H9 (cell line): ENCODE measurements around the gene PLEK2. TPM values are rescaled to one million over a fixed set of nuclear protein-coding genes. Genes with fewer than 3 reads are reported as not detected.

Experiments
- DNase-seq: peaks from one replicate; pipeline ENCODE4 v3.0.0-alpha.2; 2017
- H2AFZ ChIP-seq: one replicate; pipeline ENCODE4 v1.6.1; 2013; ENCODE audit warnings: mild to moderate bottlenecking, low read length, control low read depth, moderate library complexity
- H2AK5ac ChIP-seq: 2 replicates; pipeline ENCODE4 v1.6.1; 2013; ENCODE audit warnings: low read length, control low read depth, mixed read lengths; ENCODE audit not compliant: insufficient read length
- H2BK120ac ChIP-seq: one replicate; pipeline ENCODE4 v1.6.1; 2013; ENCODE audit warnings: low read depth, mild to moderate bottlenecking, low read length, control low read depth, inconsistent platforms; ENCODE audit not compliant: poor library complexity, severe bottlenecking
- H2BK12ac ChIP-seq: 2 replicates; pipeline ENCODE4 v1.6.1; 2013; ENCODE audit warnings: low read length, control low read depth, mixed read lengths, low read depth; ENCODE audit not compliant: insufficient read length
- H2BK15ac ChIP-seq: 2 replicates; pipeline ENCODE4 v1.6.1; 2013; ENCODE audit warnings: low read depth, low read length, control low read depth
- H2BK20ac ChIP-seq: one replicate; pipeline ENCODE4 v1.6.1; 2013; ENCODE audit warnings: low read depth, mild to moderate bottlenecking, low read length, control low read depth, inconsistent platforms; ENCODE audit not compliant: poor library complexity, severe bottlenecking
- H2BK5ac ChIP-seq: 2 replicates; pipeline ENCODE4 v1.6.1; 2013; ENCODE audit warnings: low read length, control low read depth, mixed read lengths; ENCODE audit not compliant: insufficient read length
- H3K14ac ChIP-seq: 2 replicates; pipeline ENCODE4 v1.6.1; 2013; ENCODE audit warnings: low read length, control low read depth; ENCODE audit not compliant: insufficient read depth
- H3K18ac ChIP-seq: 2 replicates; pipeline ENCODE4 v1.6.1; 2013; ENCODE audit warnings: low read depth, mild to moderate bottlenecking, mixed read lengths, low read length, control low read depth; ENCODE audit not compliant: insufficient read length
- H3K23ac ChIP-seq: 2 replicates; pipeline ENCODE4 v1.6.1; 2013; ENCODE audit warnings: low read length, control low read depth, mixed read lengths, low read depth; ENCODE audit not compliant: insufficient read length
- H3K23me2 ChIP-seq: 2 replicates; pipeline ENCODE4 v1.6.1; 2013; ENCODE audit warnings: low read depth, mild to moderate bottlenecking, mixed read lengths, low read length, control low read depth; ENCODE audit not compliant: insufficient read length, poor library complexity, severe bottlenecking
- H3K27ac ChIP-seq: 2 replicates; pipeline ENCODE4 v1.5.1; 2013; ENCODE audit warnings: low read length, control low read depth, mixed read lengths, low read depth; ENCODE audit not compliant: insufficient read length
- H3K27me3 ChIP-seq: 2 replicates; pipeline ENCODE4 v1.6.1; 2013; ENCODE audit warnings: low read length, control low read depth, inconsistent platforms; ENCODE audit not compliant: insufficient read depth
- H3K4ac ChIP-seq: 2 replicates; pipeline ENCODE4 v1.6.1; 2013; ENCODE audit warnings: low read depth, mild to moderate bottlenecking, control low read depth, inconsistent platforms, low read length, moderate library complexity
- H3K4me1 ChIP-seq: 2 replicates; pipeline ENCODE4 v1.6.1; 2013; ENCODE audit warnings: low read length, control low read depth, inconsistent platforms; ENCODE audit not compliant: insufficient read depth
- H3K4me2 ChIP-seq: 2 replicates; pipeline ENCODE4 v1.6.1; 2013; ENCODE audit warnings: low read length, control low read depth, mixed read lengths; ENCODE audit not compliant: insufficient read length, insufficient read depth
- H3K56ac ChIP-seq: 2 replicates; pipeline ENCODE4 v1.6.1; 2013; ENCODE audit warnings: low read depth, mild to moderate bottlenecking, mixed read lengths, low read length, control low read depth; ENCODE audit not compliant: insufficient read length
- H3K79me1 ChIP-seq: 2 replicates; pipeline ENCODE4 v1.6.1; 2013; ENCODE audit warnings: low read depth, mild to moderate bottlenecking, moderate library complexity, low read length, control low read depth, inconsistent platforms; ENCODE audit not compliant: insufficient read depth, poor library complexity, severe bottlenecking
- H3K79me2 ChIP-seq: 2 replicates; pipeline ENCODE4 v1.6.1; 2013; ENCODE audit warnings: low read length, control low read depth, inconsistent platforms; ENCODE audit not compliant: insufficient read depth
- H3K9ac ChIP-seq: 2 replicates; pipeline ENCODE4 v1.6.1; 2013; ENCODE audit warnings: low read length, control low read depth, mixed read lengths; ENCODE audit not compliant: insufficient read length; ENCODE audit errors: extremely low read depth
- H3K9me3 ChIP-seq: one replicate; pipeline ENCODE4 v1.6.1; 2013; ENCODE audit warnings: low read depth, low read length, inconsistent platforms; ENCODE audit not compliant: control insufficient read depth
- H3T11ph ChIP-seq: one replicate; pipeline ENCODE4 v1.6.1; 2013; ENCODE audit warnings: mild to moderate bottlenecking, low read length, control low read depth, inconsistent platforms
- H4K20me1 ChIP-seq: one replicate; pipeline ENCODE4 v1.6.1; 2013; ENCODE audit not compliant: control insufficient read depth, insufficient read length, insufficient read depth
- H4K5ac ChIP-seq: 2 replicates; pipeline ENCODE4 v1.6.1; 2013; ENCODE audit warnings: low read depth, mild to moderate bottlenecking, mixed read lengths, low read length, control low read depth; ENCODE audit not compliant: insufficient read length
- H4K8ac ChIP-seq: replicated peaks from 2 replicates; pipeline ENCODE4 v1.6.1; 2013; ENCODE audit warnings: low read length, control low read depth, mixed read lengths, low read depth; ENCODE audit not compliant: insufficient read length
- H4K91ac ChIP-seq: 2 replicates; pipeline ENCODE4 v1.6.1; 2013; ENCODE audit warnings: low read depth, mild to moderate bottlenecking, moderate library complexity, mixed read lengths, low read length, control low read depth; ENCODE audit not compliant: insufficient read length
- H3K27ac Mint-ChIP-seq, 3 experiments: 2 replicates in 2 of 3; 3 replicates in 1 of 3; pipeline ENCODE4 v1.8.0; 2020 to 2021; ENCODE audit warnings: mixed read lengths in 3 of 3, mild to moderate bottlenecking in 1 of 3, moderate library complexity in 1 of 3
- H3K27me3 Mint-ChIP-seq: 2 replicates; pipeline ENCODE4 v1.8.0; 2021; ENCODE audit warnings: low read depth, mild to moderate bottlenecking, moderate library complexity, mixed read lengths
- H3K36me3 Mint-ChIP-seq, 3 experiments: 2 replicates in 2 of 3; 3 replicates in 1 of 3; pipeline ENCODE4 v1.8.0; 2020 to 2021; ENCODE audit warnings: low read depth in 3 of 3, mixed read lengths in 3 of 3; ENCODE audit not compliant: insufficient read depth in 1 of 3
- H3K4me1 Mint-ChIP-seq, 2 experiments: 2 replicates each; pipeline ENCODE4 v1.8.0; 2020; ENCODE audit warnings: mixed read lengths in 2 of 2
- H3K4me3 Mint-ChIP-seq, 2 experiments: 2 replicates in 1 of 2; 3 replicates in 1 of 2; pipeline ENCODE4 v1.8.0; 2020 to 2021; ENCODE audit warnings: mild to moderate bottlenecking in 2 of 2, mixed read lengths in 2 of 2, moderate library complexity in 1 of 2
- H3K9me3 Mint-ChIP-seq, 2 experiments: 2 replicates in 1 of 2; 3 replicates in 1 of 2; pipeline ENCODE4 v1.8.0; 2020; ENCODE audit warnings: mild to moderate bottlenecking in 2 of 2, mixed read lengths in 2 of 2, moderate library complexity in 1 of 2
- CTCF ChIP-seq: fragments of 200-600 bp; sonication (generic); conservative IDR thresholded peaks from 3 replicates; pipeline ENCODE4 v1.8.0; 2021; ENCODE audit warnings: antibody characterized with exemption, mild to moderate bottlenecking
- WGBS: extraction: QIAGEN DNeasy Blood & Tissue Kit; methylation state at CpG from one replicate; pipeline ENCODE4 v1.1.7; 2013; ENCODE audit warnings: missing lambda C conversion rate, low lambda C conversion rate, mixed read lengths; ENCODE audit not compliant: insufficient read length; ENCODE audit errors: extremely low coverage; 5-methylcytosine and 5-hydroxymethylcytosine counted together
- total RNA-seq: library from RNA; stranded (reverse); gene quantifications from 2 replicates; pipeline ENCODE4 v1.2.1, GENCODE V29; 2021

Gene PLEK2
- total RNA-seq, 1 experiment from 2014 or later = not detected

DNA sequence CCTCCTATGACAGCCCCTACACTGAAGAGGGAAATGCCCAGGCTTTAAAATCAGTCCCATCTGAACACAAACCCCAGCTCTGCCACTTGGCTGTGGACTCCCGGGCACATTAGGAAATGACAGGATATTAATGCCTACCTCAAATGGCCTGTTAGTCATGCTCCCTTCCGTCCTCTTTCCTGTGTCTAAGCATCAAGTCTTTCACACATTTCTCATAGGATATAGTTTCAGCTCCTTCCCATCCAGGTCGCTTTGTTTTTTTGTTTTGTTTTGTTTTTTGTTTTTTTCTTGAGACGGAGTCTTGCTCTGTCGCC lies 16.1 kb downstream of the PLEK2 start:
- H4K91ac ChIP-seq = no peak overlapping the region
- H3K9me3 ChIP-seq = no peaks in the 10 kb centered on the region
- no peak overlapping the region for H2BK12ac ChIP-seq
- DNase-seq = no peak
- H3K9ac ChIP-seq = no peak overlapping the region
- H3K27me3 ChIP-seq = no peaks in the 10 kb centered on the region
- no peak overlapping the region for H2AFZ ChIP-seq
- H3K79me2 ChIP-seq = no peaks in the 10 kb centered on the region
- H3K23ac ChIP-seq = no peak overlapping the region
- H3T11ph ChIP-seq = no peak overlapping the region
- peaks cover 5 to 6% of the 10 kb centered on the region in 2 experiments for H3K4me1 Mint-ChIP-seq
- H2AK5ac ChIP-seq = no peak overlapping the region
- no peak overlapping the region for H4K8ac ChIP-seq
- H3K79me1 ChIP-seq = no peaks in the 10 kb centered on the region
- H3K27me3 Mint-ChIP-seq = peaks cover 2% of the 10 kb centered on the region
- no peak overlapping the region for H3K4ac ChIP-seq
- no peak overlapping the region for H2BK5ac ChIP-seq
- H3K4me3 Mint-ChIP-seq = no peak overlapping the region
- H3K4me1 ChIP-seq = no peaks in the 10 kb centered on the region; the same call in 1 of the 2 replicates
- H3K27ac ChIP-seq = no peak overlapping the region
- H2BK20ac ChIP-seq = no peak overlapping the region
- no peaks in the 10 kb centered on the region for H3K36me3 Mint-ChIP-seq
- H3K56ac ChIP-seq = no peak overlapping the region
- no peak overlapping the region for H3K18ac ChIP-seq
- WGBS = no CpG with 5 or more reads among the region's 5 CpGs
- no peak overlapping the region for H3K4me2 ChIP-seq
- TF ChIP-seq CTCF = no peak
- H2BK15ac ChIP-seq = no peak overlapping the region
- no peaks in the 10 kb centered on the region for H3K23me2 ChIP-seq
- H3K27ac Mint-ChIP-seq = no peak overlapping the region; a peak in 1 of 7 replicates
- no peak overlapping the region for H3K14ac ChIP-seq
- H2BK120ac ChIP-seq = no peak overlapping the region
- H4K5ac ChIP-seq = no peak overlapping the region
- H4K20me1 ChIP-seq = no peaks in the 10 kb centered on the region
- H3K9me3 Mint-ChIP-seq = no peaks in the 10 kb centered on the region
